GM06990 (cell line): ENCODE measurements around the gene LRMDA.

Experiments
- DNase-seq: peaks from one replicate; pipeline ENCODE4 v3.0.0-alpha.2; 2011; ENCODE audit not compliant: insufficient read length; ENCODE audit errors: extremely low read depth
- H3K27me3 ChIP-seq: replicated peaks from 2 replicates; pipeline ENCODE4 v1.6.0; 2011; ENCODE audit warnings: low read length; ENCODE audit not compliant: control insufficient read depth, insufficient read depth
- H3K36me3 ChIP-seq: 2 replicates; pipeline ENCODE4 v1.5.1; 2011; ENCODE audit warnings: low read length; ENCODE audit not compliant: control insufficient read depth, insufficient read depth
- H3K4me3 ChIP-seq: replicated peaks from 2 replicates; pipeline ENCODE4 v1.5.1; 2011; ENCODE audit warnings: low read depth, mild to moderate bottlenecking, control low read depth, low read length
- CTCF ChIP-seq: IDR thresholded peaks from 2 replicates; pipeline ENCODE4 v1.5.1; 2011; ENCODE audit warnings: low read length, control low read depth, mild to moderate bottlenecking, inconsistent platforms; ENCODE audit not compliant: insufficient read depth, poor library complexity, severe bottlenecking

The LRMDA gene

GRCh38 chr10:75894761-75895160 lies 463.3 kb downstream of the LRMDA start:
- no peak for DNase-seq
- Histone ChIP-seq H3K27me3 (no peaks in the 10 kb centered on the region), H3K36me3 (no peaks in the 10 kb centered on the region), H3K4me3 (no peak overlapping the region)
- no peak for TF ChIP-seq CTCF

GRCh38 chr10:75895259-75895658 lies 463.8 kb downstream of the LRMDA start:
- TF ChIP-seq CTCF = no peak
- Histone ChIP-seq H3K27me3 (no peaks in the 10 kb centered on the region), H3K4me3 (no peak overlapping the region), H3K36me3 (no peaks in the 10 kb centered on the region)
- DNase-seq = no peak

- Histone ChIP-seq H3K4me3 (no peak overlapping the region), H3K27me3 (no peaks in the 10 kb centered on the region; the same call in 1 of the 2 replicates), H3K36me3 (no peaks in the 10 kb centered on the region)
- TF ChIP-seq CTCF = no peak
- no peak for DNase-seq
Measured at GRCh38 chr10:75899816-75900390, 468.5 kb downstream of the LRMDA start.

- no peak for DNase-seq
- H3K4me3 ChIP-seq = no peak overlapping the region
- no peaks in the 10 kb centered on the region; the same call in 1 of the 2 replicates for H3K27me3 ChIP-seq
Measured at GRCh38 chr10:75902816-75903215, 471.4 kb downstream of the LRMDA start.

GRCh38 chr10:75904499-75905283 lies 473.3 kb downstream of the LRMDA start:
- no peak overlapping the region for H3K4me3 ChIP-seq
- H3K27me3 ChIP-seq = no peaks in the 10 kb centered on the region; the same call in 1 of the 2 replicates
- no peak for TF ChIP-seq CTCF
- H3K36me3 ChIP-seq = no peaks in the 10 kb centered on the region
- DNase-seq = no peak

More at GRCh38 chr10:75902816-75903215, 471.4 kb downstream of the LRMDA start:
- H3K36me3 ChIP-seq = no peaks in the 10 kb centered on the region
- TF ChIP-seq CTCF = no peak
